ENCODE data around the gene LAP3.

- TF ChIP-seq CTCF (IDR thresholded peaks at IDR 0.05) (no peak), POLR2A (IDR thresholded peaks at IDR 0.05) (no peak)
Observed at GRCh38 chr4:17587094-17587822, 10.3 kb downstream of the LAP3 start.

Data from uterus (tissue), 2 donors.